Fibroblast of skin of abdomen (primary cell): Measurements from ENCODE around the gene CNGB1.

ENCODE experiments used
- DNase-seq: peaks from one replicate; pipeline ENCODE4 v3.0.0-alpha.2; 2013

Gene CNGB1

GRCh38 chr16:57970319-57970718 lies 609 bp downstream of the CNGB1 start:
- DNase-seq = no peak

- DNase-seq = no peak
Observed at GRCh38 chr16:57969451-57970123, 1.3 kb downstream of the CNGB1 start.

DNA sequence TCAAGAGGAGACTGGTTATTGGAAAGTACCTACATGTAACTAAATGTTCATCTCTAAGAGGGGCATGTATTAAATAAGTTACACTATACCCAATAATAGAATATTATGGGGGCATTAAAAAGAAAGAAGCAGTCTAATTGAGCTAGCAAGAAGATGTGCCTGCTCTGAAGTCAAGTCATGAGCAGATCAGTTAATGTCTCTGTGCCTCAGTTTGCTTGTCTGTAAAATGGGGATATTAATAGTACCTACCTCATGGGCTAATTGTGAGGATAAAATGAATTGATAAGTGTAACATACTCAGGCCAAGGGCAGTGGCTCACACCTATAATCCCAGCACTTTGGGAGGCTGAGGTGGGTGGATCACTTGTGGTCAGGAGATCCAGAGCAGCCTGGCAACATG lies 3.0 kb downstream of the CNGB1 start:
- DNase-seq = no peak

DNA sequence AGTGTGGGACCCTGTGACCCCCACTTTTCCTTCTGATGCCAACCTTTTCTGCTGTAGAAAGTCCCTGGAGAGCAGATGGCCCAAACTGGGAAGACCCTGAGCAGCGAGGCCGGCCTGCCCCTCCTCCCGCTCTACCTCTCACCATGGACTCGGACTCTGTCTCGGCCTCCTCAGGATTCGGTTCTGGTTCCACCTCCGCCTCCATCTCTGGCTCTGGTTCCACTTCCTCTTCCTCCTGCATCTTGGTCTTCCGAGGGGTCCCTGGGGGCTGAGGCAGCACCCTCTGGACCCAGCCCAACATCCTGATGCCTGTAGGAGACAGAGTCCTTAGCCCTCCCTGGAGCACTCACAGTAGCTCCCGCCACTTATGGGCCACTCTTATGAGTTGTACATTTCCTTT lies 3.9 kb downstream of the CNGB1 start:
- DNase-seq = no peak

DNA sequence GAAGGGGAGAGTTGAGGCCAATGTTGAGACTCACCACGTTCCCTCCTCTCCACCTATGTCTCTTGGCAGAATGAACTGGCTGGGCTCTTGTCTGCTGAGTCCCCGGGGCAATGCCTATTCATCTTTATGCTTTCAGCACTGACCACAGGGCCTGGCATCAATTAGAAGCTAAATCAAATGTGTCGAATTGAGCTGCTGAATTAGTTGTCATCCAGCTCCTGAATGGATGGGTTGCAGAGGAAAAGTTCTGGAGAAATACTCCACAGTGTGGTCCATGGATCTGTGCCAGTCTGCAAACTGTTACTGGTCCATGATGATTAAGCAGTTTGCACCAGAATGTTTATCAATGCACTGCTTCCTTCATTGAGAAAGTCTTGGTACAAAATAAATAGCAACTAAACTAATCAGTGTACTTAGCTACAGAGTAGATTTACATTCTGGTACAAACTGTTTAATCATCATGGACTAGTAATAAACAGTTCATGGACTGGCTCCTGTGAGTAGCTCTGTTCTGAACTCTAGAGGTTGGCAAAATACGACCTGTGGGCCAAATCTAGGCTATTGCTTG lies 4.6 kb downstream of the CNGB1 start:
- no peak for DNase-seq

GRCh38 chr16:57964157-57964700 lies 6.7 kb downstream of the CNGB1 start:
- no peak for DNase-seq

- DNase-seq = no peak
Observed at GRCh38 chr16:57962756-57963155, 8.2 kb downstream of the CNGB1 start.

DNA sequence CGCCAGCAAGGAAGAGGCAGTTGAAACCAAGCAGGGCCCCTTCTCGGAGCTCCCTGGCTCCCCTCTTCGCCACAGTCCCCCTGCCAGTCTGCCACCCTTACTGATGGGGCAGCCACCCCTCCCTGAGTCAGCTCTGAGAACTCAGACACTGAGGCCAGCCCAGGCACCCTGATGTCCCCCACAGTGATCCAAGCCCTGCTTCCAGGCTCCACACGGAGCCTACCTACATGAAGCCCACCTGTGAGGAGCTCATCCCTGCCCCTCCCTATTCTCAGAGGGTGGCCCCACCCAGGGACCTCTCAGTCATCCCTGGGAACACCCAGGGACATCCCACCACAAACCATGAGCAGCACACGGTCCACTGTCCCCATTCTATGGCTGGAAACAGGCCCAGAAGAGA lies 8.9 kb downstream of the CNGB1 start:
- DNase-seq = no peak

- no peak for DNase-seq
Observed at GRCh38 chr16:57961538-57961937, 9.4 kb downstream of the CNGB1 start.

GRCh38 chr16:57960826-57961472 lies 10.0 kb downstream of the CNGB1 start:
- DNase-seq = no peak

DNA sequence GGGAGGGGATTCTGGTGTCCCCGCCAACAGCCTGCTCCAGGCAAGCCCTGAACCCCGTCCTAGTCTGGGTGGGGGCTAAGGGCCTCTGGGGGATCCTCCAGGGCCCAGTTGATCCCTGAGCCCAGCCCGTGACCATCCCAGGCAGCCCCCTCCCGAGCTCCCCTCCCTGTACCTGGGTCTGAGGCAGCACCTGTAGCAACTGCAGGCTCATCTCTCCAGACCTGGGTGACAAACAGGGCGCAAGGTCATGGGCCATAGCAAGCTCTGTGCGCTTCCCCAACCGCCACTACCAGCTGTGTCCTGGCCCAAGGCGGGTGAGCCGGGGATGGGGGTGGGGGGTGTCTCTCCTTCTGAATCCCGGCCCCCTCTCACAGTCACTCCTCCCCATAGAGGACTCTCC lies 10.6 kb downstream of the CNGB1 start:
- DNase-seq = no peak

DNA sequence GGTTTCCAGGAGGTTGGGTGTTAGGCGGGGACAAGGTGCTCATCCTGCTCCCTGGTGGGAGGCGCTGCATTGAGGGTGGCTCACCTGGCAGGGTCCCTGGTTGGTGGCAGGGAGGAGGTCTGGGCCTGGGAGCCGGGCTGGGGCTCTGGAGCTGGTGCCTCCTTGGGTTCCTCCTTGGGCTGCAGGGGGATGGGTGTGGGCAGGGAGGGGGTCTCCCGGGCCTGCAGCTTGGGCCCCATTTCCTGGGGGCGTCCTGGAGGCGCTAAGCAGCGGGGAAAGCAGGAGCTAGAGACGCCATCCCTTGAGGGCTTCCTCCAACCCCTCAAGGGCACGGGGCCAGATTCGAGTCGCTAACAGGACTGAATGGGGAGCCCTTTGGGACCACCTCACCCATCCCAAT lies 11.1 kb downstream of the CNGB1 start:
- DNase-seq = no peak

- DNase-seq = no peak
Observed at GRCh38 chr16:57959121-57959520, 11.8 kb downstream of the CNGB1 start.

- DNase-seq = no peak
Observed at GRCh38 chr16:57958544-57958943, 12.4 kb downstream of the CNGB1 start.

DNA sequence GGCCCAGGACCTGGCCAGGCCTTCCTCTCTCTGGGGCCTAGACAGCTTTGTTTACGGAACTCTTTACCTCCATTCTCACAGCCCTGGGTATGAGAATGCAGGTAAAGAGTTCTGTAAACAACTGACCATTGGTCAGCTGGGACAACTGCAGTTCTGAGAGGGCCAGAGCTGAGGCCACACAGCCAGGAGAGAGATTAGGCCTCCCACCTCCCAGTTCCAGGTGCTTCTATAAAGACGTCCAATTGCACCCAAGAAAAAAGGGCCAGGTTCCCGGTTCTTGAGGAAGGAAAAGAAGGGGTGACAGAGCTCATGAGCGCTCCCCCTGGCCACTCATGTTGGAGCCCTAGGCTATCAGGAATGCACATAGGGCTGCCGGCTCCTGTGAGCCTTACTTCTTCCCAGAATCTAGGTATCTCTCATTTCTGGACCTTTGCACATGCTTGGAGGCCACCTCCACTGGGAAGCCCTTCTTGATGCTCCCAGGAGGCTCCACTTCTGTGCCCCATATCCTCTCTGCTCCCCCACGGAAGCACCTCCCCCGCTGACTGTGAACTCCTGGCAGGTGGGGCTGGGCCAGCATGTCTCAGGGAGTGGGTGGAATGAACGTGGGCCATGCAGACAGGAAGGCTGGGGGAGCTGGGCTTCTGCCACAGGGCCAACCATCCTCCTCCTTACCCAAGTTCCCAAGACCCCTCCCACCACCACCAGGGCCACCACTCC lies 13.1 kb downstream of the CNGB1 start:
- DNase-seq = no peak

DNA sequence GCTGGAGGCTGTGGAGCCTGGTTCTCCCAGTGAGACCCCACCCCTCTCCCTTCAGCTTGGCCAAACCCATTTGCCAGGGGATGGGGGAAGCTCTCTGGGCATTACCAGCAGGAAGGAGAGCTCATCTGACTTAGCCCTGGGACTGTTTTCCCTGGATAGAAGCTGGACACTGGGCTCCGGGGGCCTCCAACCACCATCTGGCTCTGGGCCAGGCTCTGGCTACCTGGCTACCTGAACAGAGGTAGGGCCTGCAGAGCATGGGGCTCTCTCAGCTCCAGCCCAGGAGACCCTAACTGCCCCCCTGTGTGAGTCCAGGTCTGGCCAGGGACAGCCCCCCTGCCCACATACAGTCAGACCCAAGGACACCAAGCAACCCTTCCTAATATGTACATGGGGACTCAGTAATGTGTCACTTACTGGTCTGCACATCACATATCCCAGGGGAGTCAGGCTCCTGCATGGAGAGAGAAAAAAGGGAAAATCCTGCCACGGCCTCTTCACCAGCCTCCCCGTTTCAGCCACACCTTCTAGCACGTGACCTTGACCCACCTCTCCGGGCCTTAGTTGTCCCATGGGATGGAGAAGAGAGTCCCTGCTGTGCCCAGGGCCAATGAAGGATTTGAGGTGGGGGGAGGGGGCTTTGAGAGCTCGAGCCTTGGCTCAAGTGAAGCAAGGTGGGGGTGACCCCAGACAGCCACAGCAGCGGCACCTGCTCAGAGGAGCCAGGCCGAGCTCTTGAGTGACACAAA lies 13.8 kb downstream of the CNGB1 start:
- no peak for DNase-seq

DNA sequence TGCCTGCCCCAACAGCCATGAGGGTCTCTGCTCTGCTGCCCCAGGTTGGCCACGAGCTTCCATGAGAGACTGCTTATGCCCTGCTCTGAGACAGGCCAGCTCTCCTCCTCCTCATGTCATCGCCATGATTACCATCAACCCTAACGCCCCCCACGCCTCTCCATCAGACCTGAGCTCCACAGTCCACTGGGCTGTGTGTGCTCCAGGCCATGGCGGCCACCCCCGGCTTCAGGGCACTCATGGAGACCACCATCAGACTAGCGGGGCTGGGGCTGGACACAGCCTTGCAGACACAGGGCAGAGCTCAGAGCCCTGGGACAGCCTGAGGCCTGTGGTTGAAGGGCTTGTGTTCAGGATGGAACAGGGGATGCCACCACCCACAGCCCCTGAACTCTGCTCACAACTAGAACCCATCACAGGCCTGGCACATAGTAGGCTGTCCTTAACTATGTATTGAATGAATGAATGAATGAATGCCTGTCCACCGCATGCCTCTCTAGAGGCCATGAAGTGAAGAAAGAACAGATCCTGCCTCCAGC lies 14.6 kb downstream of the CNGB1 start:
- no peak for DNase-seq

DNA sequence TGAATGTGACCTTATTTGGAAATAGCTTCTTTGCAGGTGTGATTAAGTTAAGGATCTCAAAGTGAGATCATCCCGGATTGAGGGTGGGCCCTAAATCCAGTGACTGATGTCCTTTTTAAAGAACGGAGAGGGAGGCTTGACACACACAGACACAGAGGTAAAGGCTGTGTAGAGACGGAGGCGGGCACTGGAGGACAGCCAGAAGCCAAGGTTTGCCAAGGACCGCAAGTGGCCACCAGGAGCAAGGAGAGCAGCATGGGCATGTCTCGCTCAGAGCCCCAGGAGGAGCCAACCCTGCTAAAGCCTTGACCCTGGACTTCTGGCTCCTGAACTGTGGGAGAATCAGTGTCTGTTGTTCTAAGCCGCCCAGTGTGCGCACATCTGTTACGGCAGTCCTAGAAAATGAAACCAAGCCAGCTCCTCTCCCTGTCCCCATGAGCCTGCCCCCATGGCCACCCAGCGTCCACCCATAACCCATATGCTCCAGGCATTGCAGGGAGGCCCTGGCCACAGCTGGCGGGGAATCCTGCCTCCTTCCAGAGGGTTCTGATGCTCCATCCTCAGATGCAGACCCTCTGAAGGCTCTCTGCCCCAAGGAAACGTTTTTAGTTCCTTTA lies 15.2 kb downstream of the CNGB1 start:
- DNase-seq = no peak

GRCh38 chr16:57953857-57954256 lies 17.1 kb downstream of the CNGB1 start:
- no peak for DNase-seq

DNA sequence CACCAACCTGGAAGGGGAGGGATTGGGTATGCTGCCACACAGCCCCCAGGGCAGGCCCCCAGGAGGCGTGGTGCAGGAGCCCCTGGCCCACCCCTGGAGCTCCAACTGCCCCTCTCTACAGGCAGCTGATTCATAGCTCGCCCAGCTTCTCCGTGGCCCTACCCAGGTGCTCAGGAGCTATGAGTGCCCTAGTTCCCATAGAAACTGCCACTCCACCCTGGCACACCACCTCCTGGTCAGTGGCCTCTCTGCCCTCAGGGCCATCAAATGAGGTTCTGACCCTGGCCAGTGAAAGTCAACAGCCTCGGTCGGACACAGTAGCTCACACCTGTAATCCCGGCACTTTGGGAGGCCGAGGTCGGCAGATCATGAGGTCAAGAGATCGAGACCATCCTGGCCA lies 18.0 kb downstream of the CNGB1 start:
- DNase-seq = no peak

DNA sequence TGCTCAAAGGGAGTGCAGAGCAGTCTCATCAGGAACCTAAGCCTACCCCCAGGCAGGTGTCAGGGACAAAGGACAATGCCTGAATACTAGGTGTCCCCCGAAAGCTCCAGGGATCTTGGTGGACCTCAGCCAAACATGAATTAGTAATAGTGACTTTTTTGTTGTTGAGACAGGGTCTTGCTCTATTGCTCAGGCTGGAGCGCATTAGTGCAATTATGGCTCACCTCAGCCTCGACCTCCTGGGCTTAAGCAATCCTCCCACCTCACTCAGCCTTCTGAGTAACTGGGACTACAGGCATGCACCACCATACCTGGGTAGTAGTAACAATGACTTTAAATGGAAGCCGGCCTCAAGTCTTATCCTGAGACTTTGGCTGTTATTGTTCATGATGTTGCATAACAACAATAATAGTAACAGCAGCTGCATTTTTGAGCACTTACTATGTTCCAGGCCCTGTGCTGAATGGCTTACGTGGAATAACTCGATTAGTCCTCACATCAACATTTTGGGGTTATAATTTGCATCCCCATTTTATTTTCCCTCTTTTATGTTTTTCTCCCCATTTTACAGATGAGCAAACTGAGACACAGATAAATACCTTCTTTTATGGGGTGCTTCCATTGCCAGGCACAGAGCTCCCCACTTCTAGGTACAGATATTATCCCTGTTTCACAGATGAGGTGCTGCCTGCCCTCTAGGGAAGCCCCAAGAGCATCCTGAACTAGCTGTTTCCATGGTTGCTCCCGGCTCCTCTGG lies 19.5 kb downstream of the CNGB1 start:
- no peak for DNase-seq
